Adipose tissue (tissue), 3 donors: ENCODE results near the gene TSPEAR. TPM values are rescaled to one million over a fixed set of nuclear protein-coding genes. Genes with fewer than 3 reads are reported as not detected.
"Not testable (repeated sequence)": the region's sequence is repeated elsewhere in the genome, so short reads cannot be mapped to it uniquely, and the experiment has no call there.

Experiments
- H3K27ac ChIP-seq: one replicate; pipeline ENCODE4 v1.5.1; 2013; ENCODE audit warnings: low read depth, low read length
- WGBS, 3 donors: extraction: QIAGEN DNeasy Blood & Tissue Kit; methylation state at CpG; one replicate each; pipeline ENCODE4 v1.1.7; 2013; 5-methylcytosine and 5-hydroxymethylcytosine counted together
- polyA plus RNA-seq, 3 donors: library from polyadenylated mRNA; stranded (reverse); fragments of 200-250 nt; gene quantifications; one replicate each; pipeline ENCODE4 v1.2.3, GENCODE V29; 2013
- donor health status: healthy with polysubstance abuse.
- donor health status: Bipolar disorder and iron deficiency.
- donor health status: healthy.

Gene TSPEAR
- polyA plus RNA-seq, 3 donors, result 0.07 to 0.56 (median 0.10) TPM

GRCh38 chr21:44592446-44593311 is 118.7 kb downstream of the TSPEAR start, which contains the start of gene KRTAP10-6:
KRTAP10-6 (minus strand) TSS chr21:44592505; CDS start chr21:44592484, 21 bp downstream.
- 45 to 60% (median 59%) methylated on average over 33 of the region's 33 CpGs for WGBS, 3 donors
- H3K27ac ChIP-seq, result no peak within 1 kb of the TSS

- WGBS, 3 donors, result 41 to 57% (median 50%) methylated on average over 1 to 4 of the region's 4 CpGs
Measured at GRCh38 chr21:44591801-44592130, 119.6 kb downstream of the TSPEAR start.

GRCh38 chr21:44590897-44591800 is 120.2 kb downstream of the TSPEAR start:
- not testable (repeated sequence) for H3K27ac ChIP-seq
- WGBS, 3 donors, result 45 to 64% (median 59%) methylated on average over 11 to 18 of the region's 19 CpGs

More at GRCh38 chr21:44591801-44592130, 119.6 kb downstream of the TSPEAR start:
- not testable (repeated sequence) for H3K27ac ChIP-seq

DNA sequence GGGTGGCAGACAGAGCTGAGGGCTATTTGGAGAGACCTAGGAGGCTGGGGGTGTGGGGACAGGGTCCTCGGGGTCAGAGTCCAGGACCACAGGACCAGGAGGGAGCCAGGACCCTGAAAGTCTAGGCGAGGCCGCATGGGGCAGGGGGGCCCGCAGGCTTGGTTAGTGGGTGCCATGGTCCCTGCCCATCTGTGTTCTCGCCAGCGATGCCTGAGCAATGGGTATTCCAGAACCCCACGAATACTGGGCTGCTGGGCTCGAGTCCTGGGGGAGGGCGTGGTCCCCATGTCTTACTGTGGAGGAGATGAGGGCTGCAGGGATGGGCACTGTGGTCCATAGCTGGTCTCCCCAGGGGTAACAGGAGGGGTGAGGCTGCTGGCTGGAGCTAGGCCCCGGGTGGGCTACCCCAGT is 121.1 kb downstream of the TSPEAR start:
- WGBS, 3 donors, result 74 to 82% (median 76%) methylated on average over 9 to 10 of the region's 10 CpGs
- no peak overlapping the region for H3K27ac ChIP-seq

DNA sequence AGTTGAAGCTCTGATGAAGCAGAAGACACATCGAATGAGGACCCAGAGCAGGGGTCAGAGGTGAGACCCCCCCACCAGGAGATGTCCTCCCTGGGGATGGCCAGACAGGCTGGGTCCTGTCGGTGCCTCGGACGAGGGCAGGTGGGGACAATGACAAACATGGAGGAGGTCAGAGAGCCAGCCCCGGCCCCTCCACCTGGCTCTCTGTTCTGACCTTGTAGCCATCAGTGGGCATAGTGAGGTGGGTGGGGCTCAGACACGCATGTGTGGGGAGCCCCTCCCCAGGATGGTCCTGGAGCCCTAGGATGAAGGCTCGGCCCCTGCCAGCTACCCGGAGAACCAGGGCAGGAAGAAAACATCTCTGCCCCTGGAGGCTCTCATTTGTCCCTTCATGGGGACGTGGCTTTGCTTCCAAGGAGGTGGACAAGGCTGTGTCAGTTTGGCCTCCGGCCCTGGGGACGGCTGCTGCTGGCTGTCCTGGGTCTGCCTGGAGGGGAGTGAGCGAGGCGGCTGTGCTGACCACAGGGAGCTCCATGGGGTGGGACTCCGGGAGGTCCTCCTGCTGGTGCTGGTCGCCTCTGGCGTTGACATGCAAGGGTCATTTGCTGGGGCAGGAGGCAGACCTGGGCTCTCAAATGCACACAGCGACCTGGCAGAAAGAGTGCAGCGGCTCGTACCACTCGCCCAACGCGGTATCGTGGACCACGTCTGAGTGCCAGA is 121.6 kb downstream of the TSPEAR start:
- no peak overlapping the region for H3K27ac ChIP-seq
- 69 to 78% (median 74%) methylated on average over 22 to 24 of the region's 24 CpGs for WGBS, 3 donors

DNA sequence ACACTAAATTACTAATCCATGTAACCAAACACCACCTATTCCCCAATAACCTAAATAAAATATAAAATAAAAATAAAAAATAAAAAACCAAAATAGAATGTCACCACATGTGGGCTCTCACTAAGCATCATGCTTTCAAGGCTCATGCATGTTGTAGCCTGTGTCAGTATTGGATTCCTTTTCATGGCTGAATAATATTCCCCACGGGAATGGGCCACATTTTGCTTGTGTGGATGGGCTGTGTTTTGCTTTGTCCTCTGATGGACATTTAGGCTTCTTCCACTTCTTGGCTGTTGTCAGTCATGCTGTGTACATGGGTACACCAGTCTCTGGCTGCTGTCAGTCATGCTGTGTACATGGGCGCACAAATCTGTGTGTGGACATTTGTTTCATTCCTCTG is 122.3 kb downstream of the TSPEAR start:
- no peak overlapping the region for H3K27ac ChIP-seq
- 94 to 100% (median 94%) methylated on average over 2 of the region's 2 CpGs for WGBS, 3 donors

DNA sequence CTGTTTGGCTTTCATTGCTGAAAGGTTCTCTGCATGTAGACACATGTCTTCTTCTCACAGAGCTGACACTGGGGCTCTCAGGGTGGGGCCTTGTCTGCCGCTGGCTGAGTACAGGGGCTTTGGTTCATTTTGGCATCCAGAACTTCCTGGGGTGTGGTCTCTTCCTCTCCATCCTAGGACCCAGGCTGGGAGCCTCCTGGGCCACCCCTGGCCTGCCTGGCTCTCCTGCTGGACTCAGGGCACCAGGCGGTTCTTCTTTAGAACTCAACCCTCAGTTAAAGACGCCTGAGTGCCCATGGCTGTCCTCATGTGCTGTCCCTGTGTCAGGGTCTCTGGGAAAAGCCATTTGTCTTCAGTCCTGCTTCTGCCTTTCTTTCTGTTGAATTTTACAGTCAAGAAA is 125.5 kb downstream of the TSPEAR start:
- H3K27ac ChIP-seq, result no peak overlapping the region
- 72 to 80% (median 78%) methylated on average over 3 of the region's 3 CpGs for WGBS, 3 donors

DNA sequence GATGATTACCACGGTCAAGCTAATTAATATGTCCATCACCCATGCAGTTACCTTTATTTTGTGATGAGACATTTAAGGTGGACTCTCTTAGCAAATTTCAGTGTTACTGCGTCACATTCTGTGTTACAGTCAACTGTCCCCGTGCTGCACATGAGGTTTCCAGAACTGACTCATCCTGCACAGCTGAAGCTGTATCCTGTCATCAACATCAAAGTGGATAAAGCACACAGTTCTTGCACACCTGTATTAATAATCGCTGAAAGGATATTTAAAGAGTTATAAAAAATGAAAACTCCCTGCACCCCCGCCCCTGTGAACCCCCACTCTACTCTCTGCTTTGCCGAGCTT is 127.6 kb downstream of the TSPEAR start:
- H3K27ac ChIP-seq, result no peak overlapping the region
- WGBS, 3 donors, result 57 to 81% (median 71%) methylated on average over 6 of the region's 6 CpGs

DNA sequence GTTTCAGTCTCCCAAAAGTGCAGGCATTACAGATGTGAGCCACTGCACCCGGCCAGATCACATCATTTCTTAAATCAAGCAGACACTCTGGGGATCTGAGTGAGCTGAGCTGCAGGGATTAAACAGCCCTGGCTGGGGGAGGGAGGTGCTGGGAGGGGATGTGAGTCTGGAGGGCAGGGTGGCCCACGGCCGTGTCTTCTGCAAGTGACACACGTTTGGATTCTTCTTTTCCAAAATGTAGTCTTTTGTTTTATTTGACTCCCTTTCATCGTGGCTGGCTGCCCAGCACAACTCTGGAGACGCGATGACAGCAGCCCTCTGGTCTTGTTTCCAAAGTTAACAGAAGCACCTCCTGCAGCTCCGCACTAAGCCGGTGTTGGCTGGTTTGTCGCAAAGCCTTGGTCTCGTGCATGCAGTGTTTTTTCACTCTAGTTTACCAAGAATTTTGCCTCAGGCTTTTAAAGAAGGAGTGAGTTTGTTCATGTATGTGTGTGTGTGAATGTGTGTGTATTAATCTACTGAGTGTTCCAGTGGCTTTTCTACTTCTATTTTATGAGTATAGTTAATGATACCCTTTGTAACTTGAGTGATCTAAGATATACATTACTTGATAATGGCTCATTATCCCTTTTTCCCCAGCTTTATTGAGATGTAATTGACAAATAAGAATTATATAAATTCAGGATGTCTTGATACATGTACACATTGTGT is 128.1 kb downstream of the TSPEAR start:
- WGBS, 3 donors, result 27 to 48% (median 30%) methylated on average over 11 of the region's 11 CpGs
- H3K27ac ChIP-seq, result no peak overlapping the region

DNA sequence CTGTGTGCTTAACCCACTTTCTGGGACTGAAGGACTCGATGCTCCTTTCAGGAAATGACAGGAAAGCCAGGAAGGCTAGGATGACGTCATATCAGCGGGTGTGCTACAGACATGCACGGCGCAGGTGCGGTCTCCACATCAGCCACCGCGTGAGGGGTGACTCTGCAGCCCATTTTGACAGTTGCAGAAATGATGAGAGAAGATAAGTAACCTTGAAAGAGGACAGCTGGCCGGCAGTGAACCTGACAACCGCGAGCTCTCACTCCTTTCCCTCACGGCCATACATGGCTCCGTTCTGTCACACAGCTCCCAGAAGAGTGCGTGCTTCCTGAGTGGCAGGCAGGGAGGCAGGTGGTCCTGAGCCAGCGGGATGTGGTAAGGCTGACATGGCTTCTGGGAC is 129.3 kb downstream of the TSPEAR start:
- no peak overlapping the region for H3K27ac ChIP-seq
- WGBS, 3 donors, result 71 to 75% (median 75%) methylated on average over 15 of the region's 15 CpGs

GRCh38 chr21:44581158-44581557 is 130.2 kb downstream of the TSPEAR start:
- no peak overlapping the region for H3K27ac ChIP-seq
- WGBS, 3 donors, result 79 to 92% (median 80%) methylated on average over 3 of the region's 3 CpGs

GRCh38 chr21:44580231-44580821 is 131.0 kb downstream of the TSPEAR start, which contains the start of gene KRTAP10-5:
KRTAP10-5 (minus strand) TSS chr21:44580604; CDS start chr21:44580578, 26 bp downstream.
- not testable (repeated sequence) for H3K27ac ChIP-seq
- WGBS, 3 donors, result 37 to 52% (median 39%) methylated on average over 17 to 19 of the region's 19 CpGs

- 60 to 80% (median 75%) methylated on average over 7 of the region's 7 CpGs for WGBS, 3 donors
- H3K27ac ChIP-seq, result no peak overlapping the region
Measured at GRCh38 chr21:44579833-44580144, 131.6 kb downstream of the TSPEAR start.

- H3K27ac ChIP-seq, result no peak overlapping the region
- WGBS, 3 donors, result 64 to 77% (median 77%) methylated on average over 17 to 22 of the region's 22 CpGs
Measured at GRCh38 chr21:44579056-44579832, 132.1 kb downstream of the TSPEAR start.

- 90 to 93% (median 91%) methylated on average over 17 of the region's 17 CpGs for WGBS, 3 donors
- H3K27ac ChIP-seq, result no peak overlapping the region
Measured at GRCh38 chr21:44578371-44579055, 132.9 kb downstream of the TSPEAR start.

DNA sequence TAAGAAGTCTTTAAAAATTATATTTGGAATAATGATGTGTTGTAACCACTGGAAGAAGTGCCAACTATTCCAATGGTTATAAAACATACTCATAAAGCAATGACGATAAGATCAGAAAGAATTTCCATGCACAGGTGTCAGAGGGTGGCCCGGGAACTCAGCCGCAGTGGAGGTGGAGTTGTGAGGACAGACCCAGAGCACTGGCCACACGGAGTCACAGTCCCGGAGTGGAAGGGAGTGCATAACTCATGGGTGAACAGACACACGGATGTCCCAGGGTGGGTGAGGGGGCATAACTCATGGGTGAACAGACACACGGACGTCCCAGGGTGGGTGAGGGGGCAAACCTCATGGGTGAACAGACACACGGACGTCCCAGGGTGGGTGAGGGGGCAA is 135.3 kb downstream of the TSPEAR start:
- no peak overlapping the region for H3K27ac ChIP-seq
- WGBS, 3 donors, result 83 to 91% (median 90%) methylated on average over 10 of the region's 10 CpGs
